ENCODE data around the gene PTCD3.

DNA sequence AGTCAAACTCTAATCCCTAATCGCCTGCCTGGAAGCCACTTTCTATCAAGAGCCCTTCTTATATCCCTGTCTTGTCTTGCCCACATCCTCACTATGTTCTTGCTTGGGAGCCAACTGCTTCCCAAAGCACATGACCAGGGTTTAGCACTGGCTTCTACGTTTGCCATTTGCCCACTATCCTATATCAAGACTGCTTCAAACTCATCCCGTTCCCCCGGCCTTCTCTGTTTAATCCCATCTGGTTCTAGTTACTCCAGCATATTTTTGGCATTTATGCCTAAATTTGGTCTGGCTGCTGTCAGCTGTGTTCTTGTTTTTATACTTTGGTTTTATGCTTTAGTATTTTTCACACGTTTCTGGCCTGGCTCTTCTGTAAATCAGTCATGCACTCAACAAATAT, 40.5 kb upstream of the PTCD3 start:
- TF ChIP-seq, protein P1, sequence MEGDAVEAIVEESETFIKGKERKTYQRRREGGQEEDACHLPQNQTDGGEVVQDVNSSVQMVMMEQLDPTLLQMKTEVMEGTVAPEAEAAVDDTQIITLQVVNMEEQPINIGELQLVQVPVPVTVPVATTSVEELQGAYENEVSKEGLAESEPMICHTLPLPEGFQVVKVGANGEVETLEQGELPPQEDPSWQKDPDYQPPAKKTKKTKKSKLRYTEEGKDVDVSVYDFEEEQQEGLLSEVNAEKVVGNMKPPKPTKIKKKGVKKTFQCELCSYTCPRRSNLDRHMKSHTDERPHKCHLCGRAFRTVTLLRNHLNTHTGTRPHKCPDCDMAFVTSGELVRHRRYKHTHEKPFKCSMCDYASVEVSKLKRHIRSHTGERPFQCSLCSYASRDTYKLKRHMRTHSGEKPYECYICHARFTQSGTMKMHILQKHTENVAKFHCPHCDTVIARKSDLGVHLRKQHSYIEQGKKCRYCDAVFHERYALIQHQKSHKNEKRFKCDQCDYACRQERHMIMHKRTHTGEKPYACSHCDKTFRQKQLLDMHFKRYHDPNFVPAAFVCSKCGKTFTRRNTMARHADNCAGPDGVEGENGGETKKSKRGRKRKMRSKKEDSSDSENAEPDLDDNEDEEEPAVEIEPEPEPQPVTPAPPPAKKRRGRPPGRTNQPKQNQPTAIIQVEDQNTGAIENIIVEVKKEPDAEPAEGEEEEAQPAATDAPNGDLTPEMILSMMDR (conservative IDR thresholded peaks at IDR 0.05; ENCODE audit: low read depth, low read length), result no peak
- TF ChIP-seq EZH2phosphoT487 (IDR thresholded peaks at IDR 0.05; ENCODE audit: borderline replicate concordance, low read length) (no peak), EZH2 (IDR thresholded peaks at IDR 0.05; ENCODE audit: low read length, unreplicated experiment) (no peak)
